Activated T-helper 2 cell treated with anti-CD3 and anti-CD28 coated beads, Interferon-gamma antibody, Interleukin-2, Interleukin-4, amounts not matched to agents 10 μg/mL and 5 μg/mL and 100 μg/mL, durations not matched to agents 14 hours and 24 hours and 36 hours (primary cell): ENCODE results near the gene TIGAR. TPM values are rescaled to one million over a fixed set of nuclear protein-coding genes. Genes with fewer than 3 reads are reported as not detected.

ENCODE experiments used
- DNase-seq: peaks from one replicate; pipeline ENCODE4 v3.0.0; 2021; ENCODE audit warnings: low spot score
- H3K27ac Mint-ChIP-seq: one replicate; pipeline ENCODE4 v1.8.0; 2021; ENCODE audit warnings: mixed read lengths
- H3K27me3 Mint-ChIP-seq: one replicate; pipeline ENCODE4 v1.8.0; 2021; ENCODE audit warnings: low read depth, mixed read lengths
- H3K36me3 Mint-ChIP-seq: one replicate; pipeline ENCODE4 v1.8.0; 2021; ENCODE audit warnings: low read depth, mixed read lengths
- H3K4me1 Mint-ChIP-seq: one replicate; pipeline ENCODE4 v1.8.0; 2021; ENCODE audit warnings: low read depth, mixed read lengths
- H3K4me3 Mint-ChIP-seq: one replicate; pipeline ENCODE4 v1.8.0; 2021; ENCODE audit warnings: low read depth, mild to moderate bottlenecking, moderate library complexity, mixed read lengths
- H3K9me3 Mint-ChIP-seq: one replicate; pipeline ENCODE4 v1.8.0; 2021; ENCODE audit warnings: mixed read lengths
- intact Hi-C: fragments of 100-400 bp; cut with micrococcal nuclease; formaldehyde crosslinking; loops from one replicate; pipeline ENCODE4 v1.15.1; 2023
- total RNA-seq: library from RNA; stranded (reverse); gene quantifications from 2 replicates; pipeline ENCODE4 v1.2.3, GENCODE V29; 2022

TIGAR gene
- total RNA-seq, 1 donor from 2014 or later = 8.7 TPM

DNA sequence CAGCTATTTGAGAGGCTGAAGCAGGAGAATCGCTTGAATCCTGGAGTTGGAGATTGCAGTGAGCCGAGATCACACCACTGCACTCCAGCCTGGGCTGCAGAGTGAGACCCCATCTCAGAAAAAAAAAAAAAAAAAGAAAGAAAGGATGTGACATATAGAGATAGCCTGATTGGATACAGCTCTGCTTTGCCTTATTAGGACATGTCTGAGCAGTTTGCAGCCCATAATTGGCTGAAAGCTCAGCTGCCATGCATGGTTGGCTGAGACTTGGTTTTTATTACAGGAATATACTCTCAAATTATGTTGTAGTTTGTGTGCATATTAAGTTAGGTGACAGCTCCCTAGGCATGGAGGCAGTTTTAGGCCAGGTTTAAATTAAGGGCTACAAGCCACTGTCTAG, 6.3 kb downstream of the TIGAR start:
- Mint-ChIP-seq H3K36me3 (peaks cover 19% of the 10 kb centered on the region), H3K9me3 (no peaks in the 10 kb centered on the region), H3K27ac (no peak overlapping the region), H3K4me1 (peaks cover 17% of the 10 kb centered on the region), H3K27me3 (no peaks in the 10 kb centered on the region), H3K4me3 (no peak overlapping the region)
- intact Hi-C loops = no loop called here
- no peak for DNase-seq

DNA sequence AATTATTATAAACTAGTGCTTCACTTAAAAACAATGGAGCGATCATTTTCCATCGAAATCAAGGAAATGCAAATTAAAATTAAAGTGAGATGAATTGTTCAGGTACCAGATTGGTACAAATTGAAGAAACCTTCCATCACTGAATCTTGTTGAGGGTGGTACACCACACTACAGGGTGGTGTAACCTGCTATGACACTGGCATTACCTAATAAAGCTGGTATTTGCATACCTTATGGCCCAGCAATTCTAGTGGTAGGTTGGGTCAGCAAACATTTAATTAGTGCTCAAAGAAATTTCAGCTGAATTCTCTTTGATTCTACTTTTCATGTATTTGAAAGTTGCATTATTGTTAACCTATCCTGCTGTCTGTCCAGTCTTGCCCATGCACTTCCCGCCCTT, 9.2 kb downstream of the TIGAR start:
- H3K27ac Mint-ChIP-seq = no peak overlapping the region
- H3K36me3 Mint-ChIP-seq = peaks cover 20% of the 10 kb centered on the region
- H3K9me3 Mint-ChIP-seq = no peaks in the 10 kb centered on the region

DNA sequence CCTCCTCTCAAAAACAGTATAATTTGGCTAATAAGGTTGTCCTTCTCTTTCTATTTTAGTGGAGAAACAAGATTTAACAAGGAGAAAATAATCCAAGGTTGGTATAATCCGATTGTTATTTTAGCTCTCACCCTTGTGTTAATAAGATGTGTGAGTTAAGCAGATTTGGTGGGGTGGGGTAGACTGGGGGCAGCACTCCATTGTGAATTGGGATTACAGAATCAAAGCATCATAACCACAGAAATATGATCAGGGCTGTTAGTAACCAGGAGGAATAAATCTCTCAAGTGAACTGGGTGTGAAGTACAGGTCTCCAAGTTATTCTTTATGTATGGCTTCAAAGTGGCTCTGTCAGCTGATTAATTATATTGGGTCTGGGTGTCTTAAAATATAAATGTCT, 10.2 kb downstream of the TIGAR start:
- DNase-seq = no peak
- H3K27ac Mint-ChIP-seq = no peak overlapping the region
- intact Hi-C loops = no loop called here
- H3K4me3 Mint-ChIP-seq = no peak overlapping the region
- no peaks in the 10 kb centered on the region for H3K9me3 Mint-ChIP-seq
- H3K4me1 Mint-ChIP-seq = no peaks in the 10 kb centered on the region
- H3K27me3 Mint-ChIP-seq = no peaks in the 10 kb centered on the region
- H3K36me3 Mint-ChIP-seq = peaks cover 28% of the 10 kb centered on the region

More for the DNA sequence above, 9.2 kb downstream of the TIGAR start:
- H3K27me3 Mint-ChIP-seq = no peaks in the 10 kb centered on the region
- no peak overlapping the region for H3K4me3 Mint-ChIP-seq
- H3K4me1 Mint-ChIP-seq = no peaks in the 10 kb centered on the region
- no peak for DNase-seq
- intact Hi-C loops = no loop called here

DNA sequence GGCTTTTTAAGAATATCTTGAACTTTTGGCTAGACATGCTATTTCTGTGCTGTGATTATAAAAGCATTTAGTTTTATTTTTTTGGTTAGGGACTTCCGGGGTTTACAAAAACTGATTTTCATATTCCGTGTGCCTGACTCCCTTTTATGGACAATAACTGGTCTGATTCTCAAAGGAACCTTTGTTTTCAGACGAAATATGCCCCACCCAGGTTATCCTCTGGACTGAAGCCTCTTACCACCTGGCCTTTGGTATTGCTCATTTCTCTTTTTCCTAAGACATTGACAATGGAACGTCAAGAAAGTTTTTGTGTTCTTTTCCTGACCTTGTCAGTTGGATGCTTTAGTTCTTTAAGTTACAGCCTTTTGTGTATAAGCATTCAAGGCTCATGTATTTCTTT, 10.8 kb downstream of the TIGAR start:
- Mint-ChIP-seq H3K27ac (no peak overlapping the region), H3K27me3 (no peaks in the 10 kb centered on the region), H3K4me3 (no peak overlapping the region), H3K9me3 (no peaks in the 10 kb centered on the region), H3K4me1 (no peaks in the 10 kb centered on the region), H3K36me3 (peaks cover 34% of the 10 kb centered on the region)
- intact Hi-C loops = no loop called here
- DNase-seq = no peak

DNA sequence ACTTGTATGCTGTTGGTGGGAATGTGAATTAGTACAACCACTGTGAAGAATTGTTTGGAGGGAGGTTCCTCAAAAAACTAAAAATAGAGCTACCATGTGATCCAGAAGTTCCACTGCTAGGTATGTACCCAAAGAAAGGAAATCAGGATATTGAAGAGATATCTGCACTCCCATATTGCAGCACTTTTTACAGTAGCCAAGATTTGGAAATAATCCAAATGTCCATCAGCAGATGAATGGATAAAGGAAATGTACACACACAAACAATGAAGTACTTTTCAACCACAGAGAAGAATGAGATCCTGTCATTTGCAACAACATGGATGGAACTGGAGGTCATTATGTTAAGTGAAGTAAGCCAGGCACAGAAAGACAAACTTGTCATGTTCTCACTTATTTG, 25.9 kb downstream of the TIGAR start:
- DNase-seq = no peak
- H3K4me3 Mint-ChIP-seq = no peak overlapping the region
- H3K27me3 Mint-ChIP-seq = no peaks in the 10 kb centered on the region
- peaks cover 51% of the 10 kb centered on the region for H3K36me3 Mint-ChIP-seq
- H3K4me1 Mint-ChIP-seq = peaks cover 1% of the 10 kb centered on the region
- peaks cover 7% of the 10 kb centered on the region for H3K9me3 Mint-ChIP-seq
- H3K27ac Mint-ChIP-seq = no peak overlapping the region
- intact Hi-C loops = no loop called here

DNA sequence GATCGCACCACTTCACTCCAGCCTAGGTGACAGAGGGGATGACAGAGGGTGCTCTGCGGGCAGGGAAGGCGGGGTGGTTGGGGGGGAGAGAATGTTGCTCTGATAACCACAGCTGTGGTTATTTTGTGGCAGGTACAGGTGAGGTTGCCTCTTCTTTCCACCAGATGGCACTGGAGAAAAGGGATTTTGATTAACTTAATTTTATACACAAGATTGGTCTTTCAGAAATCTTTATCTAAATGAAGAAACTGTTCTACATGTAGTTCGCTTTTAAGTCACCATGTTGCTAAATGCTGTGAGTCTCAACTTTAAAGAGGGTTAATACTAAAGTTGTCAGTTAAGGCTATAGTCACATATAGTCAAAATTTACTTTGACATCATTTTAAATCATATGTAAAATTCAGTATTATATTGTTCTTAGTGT, 32.8 kb downstream of the TIGAR start:
- H3K27me3 Mint-ChIP-seq = no peaks in the 10 kb centered on the region
- DNase-seq = peak; percentile 11

DNA sequence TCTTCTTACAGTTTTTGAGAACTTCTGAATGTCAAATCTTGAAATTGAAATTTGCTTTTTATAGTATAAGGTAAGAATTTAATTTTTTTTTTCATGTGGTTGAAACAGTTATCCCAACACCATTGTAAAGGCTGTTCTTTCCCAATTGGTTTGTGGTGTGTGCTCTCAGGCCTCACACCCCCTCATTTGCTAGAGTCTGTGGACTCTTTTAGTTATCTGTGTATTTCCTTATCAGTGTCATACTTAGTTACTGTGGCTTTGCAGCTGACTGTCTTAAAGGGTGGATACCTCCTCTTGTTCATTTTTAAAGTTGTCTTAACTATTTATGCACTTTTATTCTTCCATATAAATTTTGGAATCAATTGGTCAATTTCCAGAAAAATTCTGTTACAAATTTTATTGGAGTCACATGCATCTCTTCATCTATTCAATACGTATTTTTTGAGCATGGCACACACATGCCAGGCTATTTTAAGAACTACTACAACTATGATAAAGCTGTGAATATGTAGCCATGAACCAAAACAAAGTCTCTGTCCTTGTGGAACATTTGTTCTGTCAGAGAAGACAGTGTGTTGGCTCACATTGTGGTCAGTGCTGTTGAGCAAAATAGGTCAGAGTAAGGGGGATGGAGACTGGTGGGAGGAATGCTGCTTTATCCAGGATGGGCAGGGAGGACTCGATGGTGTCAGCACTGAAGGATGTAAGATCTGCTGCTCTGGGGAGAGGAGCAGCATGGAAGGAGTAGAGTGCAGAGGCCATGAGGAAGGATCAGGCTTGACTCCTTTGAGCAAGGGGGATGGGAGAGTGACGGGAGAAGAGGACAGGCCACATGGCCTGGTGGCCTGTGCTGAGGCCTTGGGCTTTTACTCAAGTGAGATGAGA, 34.4 kb downstream of the TIGAR start:
- H3K4me1 Mint-ChIP-seq = peaks cover 10% of the 10 kb centered on the region
- H3K4me3 Mint-ChIP-seq = no peak overlapping the region
- peak overlapping the region; percentile 40 for H3K27ac Mint-ChIP-seq
- no peak for DNase-seq
- no peaks in the 10 kb centered on the region for H3K9me3 Mint-ChIP-seq
- intact Hi-C loops = loop anchor here (1.0 kb wide), 1 partner anchor 172 kb away; no protein-coding TSS in a partner anchor
- H3K36me3 Mint-ChIP-seq = peaks cover 28% of the 10 kb centered on the region
- H3K27me3 Mint-ChIP-seq = peaks cover 5% of the 10 kb centered on the region

More for the DNA sequence above, 32.8 kb downstream of the TIGAR start:
- H3K36me3 Mint-ChIP-seq = peaks cover 35% of the 10 kb centered on the region
- H3K27ac Mint-ChIP-seq = no peak overlapping the region
- H3K4me1 Mint-ChIP-seq = peaks cover 12% of the 10 kb centered on the region
- no peak overlapping the region for H3K4me3 Mint-ChIP-seq
- H3K9me3 Mint-ChIP-seq = no peaks in the 10 kb centered on the region
- intact Hi-C loops = loop anchor here (2.0 kb wide), 1 partner anchor 405 kb away; no protein-coding TSS in a partner anchor

DNA sequence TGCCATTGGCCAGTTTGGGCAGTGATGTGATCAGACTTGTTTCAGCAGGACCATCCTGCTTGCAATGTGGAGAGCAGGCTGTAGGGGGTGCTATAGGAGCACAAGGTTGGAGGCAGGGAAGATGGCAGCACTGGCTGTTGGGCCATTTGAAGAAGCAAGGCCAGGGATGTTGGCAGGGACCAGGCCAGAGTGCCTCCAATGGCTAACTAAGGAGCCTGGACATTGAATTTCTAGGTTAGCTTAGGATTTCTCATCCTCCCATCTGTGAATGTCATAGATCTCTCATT, 35.0 kb downstream of the TIGAR start:
- no peak overlapping the region for H3K27ac Mint-ChIP-seq
- peaks cover 23% of the 10 kb centered on the region for H3K36me3 Mint-ChIP-seq
- H3K4me3 Mint-ChIP-seq = no peak overlapping the region
- peaks cover 9% of the 10 kb centered on the region for H3K27me3 Mint-ChIP-seq
- H3K9me3 Mint-ChIP-seq = no peaks in the 10 kb centered on the region
- intact Hi-C loops = loop anchor here (1.0 kb wide), 1 partner anchor 171 kb away; no protein-coding TSS in a partner anchor
- DNase-seq = peak; percentile 50
- H3K4me1 Mint-ChIP-seq = peaks cover 10% of the 10 kb centered on the region

DNA sequence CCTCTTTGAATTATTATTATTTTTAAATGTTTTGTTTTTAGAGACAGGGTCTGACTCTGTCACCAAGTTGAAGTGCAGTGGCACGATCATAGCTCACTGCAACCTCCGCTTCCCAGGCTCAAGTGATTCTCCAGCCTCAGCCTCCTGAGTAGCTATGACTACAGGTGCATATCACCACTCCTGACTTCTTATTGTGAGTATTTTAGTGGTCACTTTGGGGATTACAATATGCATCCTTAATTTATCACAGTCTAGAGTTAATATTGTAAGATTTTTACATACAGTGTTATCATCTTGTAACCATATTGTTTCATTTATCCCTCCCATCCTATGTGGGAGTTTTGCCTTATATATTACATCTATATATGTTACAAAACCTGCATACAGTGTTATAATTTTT, 45.1 kb downstream of the TIGAR start:
- H3K9me3 Mint-ChIP-seq = no peaks in the 10 kb centered on the region
- no peaks in the 10 kb centered on the region for H3K36me3 Mint-ChIP-seq
- no peaks in the 10 kb centered on the region for H3K4me1 Mint-ChIP-seq
- H3K27me3 Mint-ChIP-seq = peaks cover 55% of the 10 kb centered on the region
- no peak for DNase-seq
- no peak overlapping the region for H3K4me3 Mint-ChIP-seq
- no peak overlapping the region for H3K27ac Mint-ChIP-seq
- intact Hi-C loops = no loop called here

DNA sequence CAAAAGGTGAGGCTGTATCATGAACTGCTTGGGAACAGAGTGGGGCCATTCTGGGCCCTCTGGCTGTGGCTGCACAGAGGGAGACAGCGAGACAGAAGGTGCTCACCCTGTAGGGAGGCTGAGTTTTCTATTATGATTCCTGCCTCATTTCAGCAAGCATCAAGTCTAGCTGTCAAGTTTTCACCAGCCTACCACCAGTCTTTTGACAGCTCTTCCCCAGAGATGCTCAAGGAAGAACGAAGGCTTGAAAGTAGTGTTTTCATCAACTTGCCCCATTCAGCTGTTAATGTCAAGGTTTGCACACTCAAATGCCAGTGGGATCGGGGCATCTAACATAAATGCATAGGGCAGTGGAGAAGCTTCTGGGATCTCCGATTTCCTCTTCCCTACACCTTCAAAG, 48.5 kb downstream of the TIGAR start:
- no peaks in the 10 kb centered on the region for H3K4me1 Mint-ChIP-seq
- no peak for DNase-seq
- no peaks in the 10 kb centered on the region for H3K36me3 Mint-ChIP-seq
- peaks cover 48% of the 10 kb centered on the region for H3K27me3 Mint-ChIP-seq
- intact Hi-C loops = no loop called here
- no peak overlapping the region for H3K27ac Mint-ChIP-seq
- no peak overlapping the region for H3K4me3 Mint-ChIP-seq
- no peaks in the 10 kb centered on the region for H3K9me3 Mint-ChIP-seq

DNA sequence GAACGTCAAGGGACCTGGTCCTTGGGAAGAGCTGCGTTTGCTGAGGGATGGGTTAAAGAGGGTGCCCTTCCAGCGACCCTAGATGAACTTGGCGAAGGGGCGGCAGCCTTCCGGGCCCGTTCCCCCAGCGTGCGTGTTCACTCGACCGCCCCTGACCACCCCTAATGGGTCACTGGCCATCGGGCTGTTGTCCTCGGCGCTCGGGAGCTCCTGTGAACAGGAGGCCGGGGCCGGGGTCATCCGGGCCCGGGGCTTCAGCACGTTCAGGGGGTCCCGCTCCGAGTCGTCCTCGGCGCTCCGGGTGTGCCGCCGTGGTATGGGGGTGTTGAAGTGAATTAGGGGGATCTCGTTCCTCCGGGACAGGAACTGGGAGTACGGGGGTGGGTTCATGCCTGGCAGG, 49.3 kb downstream of the TIGAR start:
- H3K4me1 Mint-ChIP-seq = no peaks in the 10 kb centered on the region
- H3K27me3 Mint-ChIP-seq = peaks cover 44% of the 10 kb centered on the region
- no peak overlapping the region for H3K27ac Mint-ChIP-seq
- DNase-seq = no peak
- no peak overlapping the region for H3K4me3 Mint-ChIP-seq
- intact Hi-C loops = no loop called here
- H3K36me3 Mint-ChIP-seq = no peaks in the 10 kb centered on the region
- no peaks in the 10 kb centered on the region for H3K9me3 Mint-ChIP-seq

DNA sequence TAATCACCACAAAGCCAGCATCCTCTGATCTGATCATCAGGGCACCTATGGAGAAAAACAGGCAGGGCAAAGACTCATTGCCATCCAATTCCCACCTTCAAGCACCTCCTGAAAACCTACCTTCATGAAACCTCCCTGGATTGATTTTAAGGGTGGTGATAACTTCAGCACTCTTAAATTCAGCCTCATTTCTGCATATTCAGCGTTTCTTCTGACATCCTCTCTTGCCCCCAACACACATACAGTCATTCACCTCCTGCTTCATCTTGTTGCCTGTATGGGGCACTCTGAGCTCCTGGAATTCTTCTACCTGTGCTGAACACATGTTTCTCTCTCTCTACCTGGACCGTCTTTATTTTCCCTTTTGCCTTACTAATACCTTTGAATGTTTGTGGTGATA, 51.6 kb downstream of the TIGAR start:
- intact Hi-C loops = no loop called here
- no peak overlapping the region for H3K4me3 Mint-ChIP-seq
- no peaks in the 10 kb centered on the region for H3K9me3 Mint-ChIP-seq
- H3K27ac Mint-ChIP-seq = no peak overlapping the region
- no peaks in the 10 kb centered on the region for H3K4me1 Mint-ChIP-seq
- H3K36me3 Mint-ChIP-seq = no peaks in the 10 kb centered on the region
- DNase-seq = no peak
- H3K27me3 Mint-ChIP-seq = peaks cover 24% of the 10 kb centered on the region

DNA sequence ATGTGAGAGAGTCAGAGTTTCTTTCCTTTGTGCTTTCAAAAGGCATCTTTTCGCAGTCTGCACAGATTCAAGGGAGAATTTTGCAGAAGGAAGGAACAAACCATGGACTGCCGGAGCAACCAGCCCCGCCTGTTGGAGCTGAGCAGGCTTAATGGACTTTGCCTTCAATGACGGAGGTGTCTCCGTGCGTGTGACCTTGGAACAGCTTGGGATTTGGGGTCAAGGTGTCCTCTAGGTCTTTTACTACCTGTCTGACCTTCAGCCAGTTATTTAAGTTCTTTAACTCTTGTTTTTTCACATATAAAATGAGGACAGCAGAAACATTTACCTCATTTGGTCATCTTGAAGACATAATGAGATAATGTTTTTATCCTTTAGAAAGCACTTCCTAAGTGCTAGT, 54.4 kb downstream of the TIGAR start:
- no peaks in the 10 kb centered on the region for H3K4me1 Mint-ChIP-seq
- H3K9me3 Mint-ChIP-seq = no peaks in the 10 kb centered on the region
- H3K4me3 Mint-ChIP-seq = no peak overlapping the region
- DNase-seq = no peak
- no peaks in the 10 kb centered on the region for H3K36me3 Mint-ChIP-seq
- no peak overlapping the region for H3K27ac Mint-ChIP-seq
- intact Hi-C loops = no loop called here
- peaks cover 40% of the 10 kb centered on the region for H3K27me3 Mint-ChIP-seq
